ENCODE results near the gene NPAS3.

Gene NPAS3

DNA sequence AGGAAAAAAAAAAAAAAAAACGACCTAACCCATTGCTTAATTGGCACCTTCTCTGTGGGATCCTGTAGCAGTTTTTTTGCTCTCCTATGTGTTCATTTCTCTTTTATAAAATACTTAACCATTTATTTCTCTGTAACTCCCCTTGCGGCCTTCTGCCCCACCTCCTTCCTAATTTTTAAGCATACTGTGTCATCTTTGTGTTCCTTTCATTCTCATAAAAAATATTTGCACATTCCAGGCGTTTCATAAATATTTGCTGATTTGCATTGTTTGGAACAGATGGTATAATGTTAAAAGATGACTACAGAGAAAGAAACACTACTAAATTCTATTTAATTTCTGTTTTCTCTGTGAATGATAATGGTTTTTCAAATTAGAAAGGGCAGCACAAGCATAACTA lies 77.9 kb downstream of the NPAS3 start:
- no peak for DNase-seq (ENCODE audit: low read depth)

DNA sequence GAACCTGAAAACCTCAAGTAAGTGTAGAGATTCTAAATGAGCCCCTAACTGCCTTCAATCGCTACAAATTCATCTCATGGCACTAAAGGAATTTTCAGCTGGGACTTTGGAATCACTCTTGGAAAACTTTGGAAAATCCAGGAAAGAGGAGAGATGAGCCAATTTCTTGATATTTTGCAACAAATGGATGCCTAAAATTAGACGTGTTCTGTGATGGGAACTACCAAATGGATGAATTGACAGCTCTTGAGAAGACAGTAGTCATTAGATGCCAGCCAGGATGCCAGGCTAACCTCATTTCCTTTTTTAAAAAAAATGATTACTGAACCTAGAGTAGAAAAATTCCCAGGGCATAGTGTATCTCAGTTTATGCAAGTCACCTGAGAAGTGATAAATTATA lies 78.3 kb downstream of the NPAS3 start:
- no peak for DNase-seq (ENCODE audit: low read depth)

DNA sequence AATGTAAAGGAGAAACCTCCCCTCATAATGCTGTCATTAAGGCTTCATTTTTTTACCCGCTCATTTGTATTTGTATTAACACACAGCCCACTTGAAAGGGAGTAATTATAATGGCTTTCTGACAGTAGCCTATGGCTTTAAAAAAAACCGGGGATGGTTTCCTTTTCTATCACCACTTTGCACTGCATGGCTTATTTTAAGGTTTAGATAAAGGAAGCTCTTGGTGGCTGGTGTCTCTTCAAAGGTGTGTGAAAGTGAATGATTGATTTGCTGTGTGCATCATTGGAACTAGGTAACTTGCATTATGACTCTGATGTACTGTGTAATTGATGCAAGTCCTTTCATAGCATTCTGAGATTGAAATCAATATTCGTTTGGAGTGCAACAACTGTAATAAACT lies 80.7 kb downstream of the NPAS3 start:
- DNase-seq (ENCODE audit: low read depth) = no peak

DNA sequence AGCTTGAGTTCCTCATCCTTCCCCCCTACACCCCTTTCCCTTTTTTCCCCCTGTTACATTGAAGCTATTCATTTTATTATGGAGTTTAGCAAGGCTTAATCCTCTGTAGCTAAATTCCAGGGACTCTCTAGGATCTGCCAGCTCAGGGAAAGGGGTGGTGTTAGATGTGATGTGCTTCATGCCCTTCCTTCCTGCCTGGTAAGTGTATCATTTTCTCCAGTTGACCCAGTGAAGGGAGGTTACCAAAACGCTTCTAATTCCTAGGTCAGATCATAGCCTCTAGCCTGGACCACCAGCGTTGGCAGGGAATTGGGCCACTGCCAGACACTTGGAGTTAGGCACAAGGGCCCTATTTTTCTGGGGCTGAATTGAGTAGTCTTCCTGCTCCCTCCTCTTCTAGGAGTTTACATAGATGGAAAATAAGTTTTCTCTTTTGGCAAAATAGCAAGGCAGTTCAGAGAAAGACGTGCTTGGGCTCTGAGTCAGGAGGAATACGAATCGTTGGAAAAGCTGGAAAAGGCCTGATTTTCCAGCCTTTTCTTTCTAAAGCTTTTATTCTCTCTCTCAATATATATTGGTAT lies 88.3 kb downstream of the NPAS3 start:
- DNase-seq (ENCODE audit: low read depth) = no peak

DNA sequence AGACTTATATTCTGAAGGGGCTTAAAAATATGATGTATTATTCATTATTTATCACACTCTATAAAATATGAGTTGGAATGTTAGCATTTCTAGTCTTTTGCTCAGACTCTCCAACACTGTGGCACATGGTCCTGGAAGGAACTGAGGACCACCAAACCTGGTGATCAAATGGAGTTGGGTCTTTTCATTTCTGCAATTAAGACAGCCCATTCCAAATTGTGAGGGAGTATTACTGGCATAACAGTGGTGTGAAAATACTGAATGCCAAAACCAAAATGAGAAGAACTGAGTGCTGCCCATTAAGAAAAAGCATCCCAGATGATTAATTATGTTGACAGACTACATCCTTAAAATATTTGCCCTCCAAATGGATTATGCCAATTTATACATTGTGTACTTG lies 90.8 kb downstream of the NPAS3 start:
- DNase-seq (ENCODE audit: low read depth) = no peak

DNA sequence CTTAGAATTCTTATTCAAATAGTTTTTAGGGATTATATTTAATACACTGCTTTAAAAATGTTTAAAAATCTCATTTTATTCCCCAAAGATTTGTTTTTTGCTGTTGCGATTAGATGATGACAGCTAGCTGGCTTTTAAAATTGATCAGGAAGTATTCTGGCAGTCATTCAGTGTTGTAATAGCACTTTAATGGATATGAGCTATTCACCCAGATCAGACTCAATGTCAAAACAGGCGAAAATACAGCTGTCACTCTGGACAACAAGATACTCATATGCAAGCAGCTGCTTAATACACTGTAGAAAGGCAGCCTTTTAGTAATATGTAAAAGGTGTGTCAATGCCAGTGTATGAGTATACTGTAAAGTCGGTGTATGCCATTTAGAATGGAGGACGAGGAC lies 91.7 kb downstream of the NPAS3 start:
- DNase-seq (ENCODE audit: low read depth) = no peak

DNA sequence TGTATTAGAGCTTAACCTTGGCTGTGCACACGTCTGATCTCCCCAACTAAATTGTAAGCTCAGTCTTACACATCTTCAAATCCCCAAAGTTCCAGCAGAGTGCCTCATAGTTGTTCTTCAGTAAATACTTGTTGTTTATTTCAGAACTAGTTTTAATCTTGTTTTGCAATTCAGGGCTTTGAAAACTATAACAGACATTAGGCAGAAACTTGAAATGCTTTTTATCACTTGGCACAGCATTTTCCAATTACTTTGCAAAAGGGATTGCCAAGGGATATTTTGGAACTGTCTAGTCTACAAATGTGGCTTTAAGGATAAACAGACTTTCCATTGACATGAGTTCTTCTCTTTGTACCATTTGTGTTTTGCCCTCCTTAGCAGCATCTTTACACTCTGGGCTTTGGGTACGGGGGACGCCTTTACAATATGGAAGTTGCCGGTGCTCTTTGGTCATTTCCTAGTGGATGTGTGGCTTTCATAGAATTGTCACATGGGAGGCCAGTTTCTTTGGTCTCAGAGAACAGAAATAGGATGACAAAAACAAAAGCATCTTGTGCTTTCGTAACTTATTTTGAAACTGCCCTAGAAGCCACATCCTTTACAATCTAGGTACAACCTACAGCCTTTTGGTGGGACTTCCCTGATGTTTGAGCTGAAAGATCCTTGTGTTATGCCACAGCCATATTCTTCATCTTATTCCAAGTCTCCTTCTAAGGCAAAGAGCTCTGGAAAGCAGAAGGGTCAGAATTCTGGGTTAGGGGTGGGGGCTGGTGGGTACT lies 96.9 kb downstream of the NPAS3 start:
- DNase-seq (ENCODE audit: low read depth) = no peak

DNA sequence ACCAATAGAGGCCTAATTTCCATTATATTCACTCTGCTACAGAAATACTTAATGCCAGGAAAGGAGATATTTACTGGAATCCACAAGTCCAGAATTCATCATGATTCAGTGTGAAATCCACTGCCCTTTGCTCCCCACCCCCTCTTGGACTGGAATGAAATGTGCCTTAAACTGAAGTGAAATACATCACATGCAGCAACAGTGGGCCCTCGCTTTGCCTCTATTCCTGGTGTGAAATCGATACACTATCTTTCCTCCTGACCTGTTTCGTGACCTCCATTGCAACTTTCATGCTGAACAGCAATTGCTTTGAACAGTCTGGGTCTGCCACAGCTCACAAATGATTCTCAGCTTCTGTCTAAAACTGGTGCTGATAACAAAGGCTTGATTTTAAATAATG lies 100.6 kb downstream of the NPAS3 start:
- DNase-seq (ENCODE audit: low read depth) = no peak

DNA sequence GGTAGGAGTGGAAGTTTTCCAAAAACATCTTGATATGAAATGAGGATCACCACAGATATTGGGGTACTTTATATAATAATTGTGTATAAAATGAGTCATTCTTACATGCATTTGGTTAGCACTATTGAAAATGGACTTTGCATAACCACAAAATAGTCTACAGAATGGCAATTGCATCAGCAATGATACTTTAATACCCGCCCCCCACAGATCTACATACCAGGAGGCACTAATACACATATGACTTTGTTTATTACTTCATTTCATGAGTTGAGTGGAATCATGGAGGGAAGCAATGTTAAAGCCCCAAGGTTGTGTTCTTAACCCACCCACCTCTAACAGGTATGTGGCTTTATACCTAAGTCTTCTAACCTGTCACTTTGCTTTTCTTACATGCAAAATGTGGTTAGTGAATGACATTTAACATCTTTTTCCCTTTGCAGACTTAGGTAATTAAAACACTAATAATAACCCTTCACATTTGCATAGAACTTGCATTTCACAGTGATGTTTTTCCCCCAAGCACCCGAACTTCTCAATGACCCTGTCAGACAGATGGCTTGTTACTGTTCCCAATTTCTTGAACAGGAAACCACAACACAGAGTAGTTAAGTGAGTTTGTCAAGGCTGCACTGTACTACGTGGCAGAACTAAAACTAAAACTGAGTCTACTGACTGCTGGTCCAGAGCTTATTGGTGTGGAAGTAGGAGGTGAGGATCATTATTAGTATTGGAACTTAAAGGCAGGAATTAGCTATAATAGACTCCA lies 101.9 kb downstream of the NPAS3 start:
- DNase-seq (ENCODE audit: low read depth) = no peak

DNA sequence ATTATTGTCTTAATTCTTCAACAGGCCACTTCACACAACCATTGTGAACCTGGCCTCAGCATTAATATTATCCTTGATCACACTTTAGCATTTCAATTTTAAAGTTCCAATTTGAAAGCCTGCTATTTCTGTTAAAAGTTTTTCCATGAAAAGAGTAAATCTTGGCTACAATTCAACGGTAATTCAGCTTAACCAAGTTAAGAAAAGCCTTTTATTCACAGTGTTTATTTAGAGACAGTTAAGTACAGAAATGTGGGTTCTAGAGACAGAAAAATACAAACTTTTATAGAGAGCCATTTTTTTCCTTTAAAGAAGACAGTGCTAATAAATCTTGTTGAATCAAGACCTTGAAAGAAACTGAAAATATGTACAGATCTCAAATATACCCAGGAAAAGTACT lies 103.9 kb downstream of the NPAS3 start:
- no peak for DNase-seq (ENCODE audit: low read depth)

DNA sequence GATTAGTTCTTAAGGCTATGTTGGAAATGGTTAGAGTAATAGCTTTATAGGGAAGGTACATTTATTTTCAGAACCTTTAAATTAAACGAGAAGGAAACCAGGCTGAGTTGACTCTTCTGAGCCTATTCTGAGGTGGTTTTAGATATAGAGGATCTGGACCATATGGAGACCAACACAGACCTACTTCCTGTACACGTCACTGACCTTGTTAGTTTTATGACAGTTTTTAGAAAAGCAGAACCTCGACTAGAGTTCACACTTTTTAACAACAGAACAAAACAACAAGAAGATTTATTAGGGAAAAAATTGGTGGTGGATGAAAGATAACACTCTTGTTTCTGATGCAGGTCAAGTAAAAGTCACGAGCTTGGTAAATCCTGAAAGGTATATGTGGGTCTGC lies 107.1 kb downstream of the NPAS3 start:
- DNase-seq (ENCODE audit: low read depth) = no peak

DNA sequence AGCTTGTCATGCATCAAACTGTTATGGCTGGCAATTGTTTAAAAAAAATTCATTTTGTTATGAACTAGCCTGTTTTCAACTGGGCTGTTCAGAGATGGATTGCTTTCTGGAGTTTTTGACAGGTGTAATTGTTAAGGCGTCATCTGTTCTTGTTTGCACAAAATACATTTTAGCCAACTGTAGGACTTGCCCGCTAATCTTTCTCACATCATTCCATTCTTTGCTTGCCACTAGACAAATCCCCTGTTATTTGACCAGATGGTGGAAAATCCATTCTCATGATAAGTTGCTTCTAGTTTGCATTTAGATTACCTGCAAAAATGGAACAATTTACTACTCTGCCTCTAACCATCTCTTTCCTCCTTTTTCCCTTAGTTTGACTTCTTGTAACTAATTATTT lies 114.3 kb downstream of the NPAS3 start:
- no peak for DNase-seq (ENCODE audit: low read depth)

DNA sequence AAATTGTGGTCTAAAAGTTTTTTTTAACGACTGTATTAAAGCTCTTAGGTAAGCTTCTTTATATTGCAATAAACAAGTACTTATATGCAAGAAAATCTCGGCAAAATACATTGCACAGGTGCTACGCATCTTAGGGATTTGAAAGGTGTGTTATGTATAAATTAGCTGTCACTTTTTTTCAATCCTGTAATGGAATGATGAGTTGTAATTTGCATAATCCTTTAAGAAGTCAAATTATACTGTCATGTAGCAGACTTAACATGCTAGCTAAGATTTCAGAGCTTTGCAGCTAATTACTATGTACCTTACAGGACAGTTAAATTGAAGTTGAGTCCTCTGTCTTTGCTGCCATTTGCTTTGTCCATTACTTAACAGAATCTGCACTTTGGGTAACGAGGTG lies 117.5 kb downstream of the NPAS3 start:
- DNase-seq (ENCODE audit: low read depth) = no peak

DNA sequence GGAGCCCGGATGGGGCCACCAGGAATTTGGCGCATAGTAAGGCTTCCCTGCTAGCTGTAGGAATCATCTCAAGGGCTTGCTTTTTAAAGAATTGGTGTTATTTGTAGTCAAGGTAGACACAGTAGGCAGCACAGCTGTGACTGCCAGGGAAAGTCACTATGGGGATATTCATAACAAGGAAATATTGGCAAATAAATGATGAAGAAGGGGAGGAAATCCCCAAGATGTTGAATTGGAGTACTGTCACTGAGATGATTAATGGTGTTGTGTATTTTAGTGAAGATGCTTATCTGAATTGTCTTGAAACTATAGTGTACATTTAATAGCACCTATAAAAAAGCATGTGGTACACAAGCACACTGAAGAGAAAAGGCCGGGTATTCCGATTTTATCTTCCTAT lies 118.9 kb downstream of the NPAS3 start:
- no peak for DNase-seq (ENCODE audit: low read depth)

DNA sequence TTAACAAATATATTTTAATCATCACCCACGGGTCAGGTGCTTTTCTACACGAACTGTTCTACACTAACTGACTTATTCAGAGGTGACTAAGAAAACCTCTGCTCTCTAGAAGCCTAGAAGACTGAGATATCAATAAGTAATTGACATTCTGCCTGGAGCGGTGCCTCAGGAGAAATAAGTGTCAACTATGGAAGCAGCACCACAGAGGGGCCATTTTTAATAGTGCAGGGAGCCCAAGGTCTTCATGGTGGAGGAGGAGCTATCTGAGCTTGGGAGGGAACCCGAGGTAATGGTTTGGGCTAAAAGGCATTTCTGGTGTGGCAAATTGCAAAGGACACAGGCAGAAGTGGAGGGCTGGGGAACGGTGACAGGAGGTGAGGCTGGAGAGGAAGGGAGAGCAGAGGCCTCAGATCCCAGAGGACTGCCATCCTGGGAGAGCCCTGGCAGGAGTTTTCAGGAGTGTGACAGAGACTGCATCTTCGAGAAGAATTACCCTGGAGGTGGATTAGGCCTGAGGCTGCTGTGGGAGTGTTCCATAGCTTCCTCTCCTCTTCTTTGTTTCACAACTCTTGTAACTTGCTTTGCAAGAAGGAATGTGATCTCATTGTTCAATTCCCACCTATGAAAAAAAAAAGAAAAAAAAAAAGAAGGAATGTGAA lies 123.1 kb downstream of the NPAS3 start:
- no peak for DNase-seq (ENCODE audit: low read depth)

DNA sequence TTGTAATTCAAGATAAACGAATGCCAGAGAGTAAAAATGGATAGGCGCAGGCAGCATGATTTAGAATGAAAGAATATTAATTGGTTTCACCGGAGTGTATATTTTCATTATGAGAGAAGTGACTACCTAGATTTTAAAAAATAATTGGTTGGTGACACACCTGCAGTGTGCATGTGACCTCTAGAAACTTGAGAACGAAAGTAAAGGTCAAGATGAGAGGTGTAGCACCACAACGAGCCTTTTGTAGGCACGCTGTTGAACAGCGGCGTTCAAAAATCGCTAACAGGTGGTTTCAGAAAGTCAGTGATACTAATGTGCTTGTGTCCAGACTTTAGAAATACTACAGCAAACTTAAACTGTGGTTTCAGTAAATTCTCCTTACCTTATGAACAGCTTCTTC lies 123.8 kb downstream of the NPAS3 start:
- no peak for DNase-seq (ENCODE audit: low read depth)

DNA sequence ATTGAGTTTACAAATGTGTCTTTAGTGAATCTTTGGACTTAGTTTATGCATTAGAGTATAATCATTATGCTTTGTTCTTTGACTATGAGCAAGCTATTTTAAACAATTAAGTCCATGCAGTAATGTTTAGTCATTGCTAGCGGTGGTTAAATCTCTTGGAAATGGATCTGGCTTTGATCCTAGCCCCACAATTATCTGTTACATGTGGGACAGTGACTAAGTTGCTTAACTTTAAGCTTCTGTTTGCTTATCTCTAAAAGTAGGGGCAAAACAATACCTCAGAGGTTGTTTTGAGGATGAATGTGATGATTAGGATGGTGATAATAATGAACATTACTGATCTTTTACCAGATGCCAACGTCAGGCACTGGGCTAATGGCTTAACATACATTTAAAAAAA lies 124.2 kb downstream of the NPAS3 start:
- no peak for DNase-seq (ENCODE audit: low read depth)

DNA sequence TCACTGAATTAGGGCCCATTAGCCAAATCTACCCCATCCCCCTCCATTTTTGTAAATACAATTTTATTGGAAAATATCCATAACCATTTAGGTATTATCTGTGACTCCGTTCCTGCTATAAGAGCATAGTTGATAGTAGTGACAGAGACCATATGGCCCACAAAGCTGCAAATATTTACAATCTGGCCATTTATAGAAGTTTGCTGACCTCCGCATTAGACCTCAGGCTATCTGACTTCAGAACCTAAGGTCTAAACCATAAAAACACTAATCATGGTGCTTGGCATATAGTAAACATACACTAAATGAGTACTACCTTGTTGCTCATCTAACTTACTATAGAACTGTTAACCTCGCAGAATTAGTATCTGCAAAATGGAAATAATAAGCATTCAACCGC lies 124.8 kb downstream of the NPAS3 start:
- no peak for DNase-seq (ENCODE audit: low read depth)

DNA sequence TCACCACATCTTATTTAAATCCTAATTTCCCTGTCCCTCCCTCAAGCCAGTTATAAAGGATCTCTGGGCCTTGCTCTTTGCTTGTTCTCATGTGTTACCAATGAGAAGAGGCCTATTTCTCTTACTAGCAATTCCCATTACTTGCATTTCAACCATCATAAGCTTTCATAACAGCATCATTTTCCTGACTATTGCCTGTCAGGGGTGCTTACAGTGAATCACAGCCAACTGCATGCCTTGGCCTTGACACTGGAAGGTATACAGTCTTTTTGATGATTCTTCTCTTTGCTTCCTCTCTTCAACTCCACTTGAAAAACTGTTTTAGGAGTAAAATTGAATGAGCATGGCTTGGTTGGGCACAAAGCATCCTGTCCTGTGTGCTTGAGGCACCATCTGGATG lies 127.0 kb downstream of the NPAS3 start:
- no peak for DNase-seq (ENCODE audit: low read depth)

DNA sequence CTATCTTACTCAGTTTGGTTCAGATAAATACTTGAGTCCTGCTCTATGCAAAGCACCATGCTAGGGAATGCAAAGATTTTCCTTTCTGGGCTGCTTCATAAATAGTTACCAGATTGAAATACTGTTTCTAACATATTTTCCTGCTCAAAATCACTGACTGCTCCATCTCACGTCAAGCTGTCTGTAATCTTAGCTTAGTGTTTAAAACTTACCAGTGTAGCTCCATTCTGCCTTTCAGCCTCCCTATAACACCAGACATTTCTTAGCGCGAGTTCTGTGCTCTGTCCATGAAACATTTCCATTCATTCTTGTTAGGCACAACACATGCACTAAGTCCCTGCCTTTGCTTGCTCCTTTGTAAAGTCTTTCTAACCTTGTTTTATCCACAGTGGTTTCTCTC lies 129.4 kb downstream of the NPAS3 start:
- no peak for DNase-seq (ENCODE audit: low read depth)

DNA sequence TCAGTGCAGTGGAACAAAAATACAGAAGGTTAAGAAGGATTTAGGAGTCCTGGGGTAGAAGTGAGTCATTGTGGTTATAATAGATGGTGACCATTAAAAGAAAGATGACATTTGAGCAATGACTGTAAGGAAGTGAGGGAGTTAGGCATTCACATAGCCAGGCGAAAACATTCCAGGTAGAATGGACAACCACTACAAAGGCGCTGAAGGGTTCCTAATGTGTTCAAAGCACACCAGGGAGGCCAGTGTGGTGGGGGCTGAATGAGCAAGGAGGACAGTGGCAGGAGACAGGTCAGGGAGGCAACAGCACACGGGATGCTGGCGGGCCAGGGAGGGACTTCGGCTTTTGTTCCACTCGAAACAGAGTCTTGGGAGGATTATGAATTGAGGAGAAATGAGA lies 129.9 kb downstream of the NPAS3 start:
- DNase-seq (ENCODE audit: low read depth) = no peak

DNA sequence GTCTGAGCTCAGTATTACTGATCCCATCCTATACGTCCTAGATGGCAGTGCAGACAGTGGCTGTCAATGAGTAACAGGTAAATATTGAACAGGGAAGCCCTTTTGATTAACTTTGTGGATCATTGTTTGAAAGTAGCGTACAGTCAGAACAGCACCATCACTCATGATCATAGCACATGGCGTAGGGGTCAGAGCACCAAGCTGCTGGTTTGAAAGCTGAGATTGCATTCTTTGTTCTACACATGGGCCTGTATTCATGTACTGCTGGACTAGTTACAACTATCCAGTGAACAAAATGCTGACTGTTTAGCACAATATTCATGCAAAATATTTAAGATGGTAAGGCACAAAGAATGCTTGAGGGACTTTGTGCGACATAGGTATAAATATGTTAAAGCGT lies 131.8 kb downstream of the NPAS3 start:
- no peak for DNase-seq (ENCODE audit: low read depth)

DNA sequence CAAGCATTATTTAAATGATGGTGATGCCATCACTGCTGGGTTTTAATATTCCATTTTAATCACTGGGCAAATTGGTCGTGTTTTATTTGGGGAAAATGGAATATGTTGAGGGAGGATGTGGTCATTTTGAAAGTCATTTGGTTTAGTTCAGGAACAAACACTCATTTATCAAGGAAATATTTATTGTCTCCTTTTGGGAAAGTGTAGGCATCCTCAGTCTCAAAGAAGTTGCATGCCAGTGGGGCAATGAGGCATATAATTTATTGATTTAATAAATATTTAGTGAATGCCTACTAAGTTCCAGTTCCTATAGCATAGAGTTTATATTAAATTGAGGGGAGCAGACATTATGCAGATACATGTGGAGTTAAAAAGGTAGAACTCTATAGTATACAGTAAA lies 134.3 kb downstream of the NPAS3 start:
- no peak for DNase-seq (ENCODE audit: low read depth)
